CD14-positive monocyte (primary cell): ENCODE measurements around the gene NPR3. TPM values are rescaled to one million over a fixed set of nuclear protein-coding genes. Genes with fewer than 3 reads are reported as not detected.

ENCODE experiments used
- DNase-seq, 3 donors: peaks; one replicate each; pipeline ENCODE4 v3.0.0-alpha.2; 2011 to 2022
- H2AFZ ChIP-seq: 2 replicates; pipeline ENCODE4 v1.6.0; 2012; ENCODE audit warnings: mild to moderate bottlenecking, low read depth, low read length, inconsistent platforms; ENCODE audit not compliant: insufficient read depth, poor library complexity, severe bottlenecking
- H3K27ac ChIP-seq, 2 donors: 1 replicate in 1 of 2; 2 replicates in 1 of 2; pipeline ENCODE4 v1.5.1; 2012 to 2013; ENCODE audit warnings: low read length in 2 of 2, control low read depth in 1 of 2, inconsistent platforms in 1 of 2, low read depth in 1 of 2, mild to moderate bottlenecking in 1 of 2
- H3K27me3 ChIP-seq, 2 donors: one replicate each; pipeline versions ENCODE4 v1.6.0 to v1.6.1; 2011 to 2013; ENCODE audit warnings: low read length in 2 of 2; ENCODE audit not compliant: control insufficient read depth in 2 of 2, insufficient read depth in 2 of 2
- H3K36me3 ChIP-seq, 2 donors: replicated peaks in 1 of 2; 1 replicate in 1 of 2; 2 replicates in 1 of 2; pipeline versions ENCODE4 v1.5.1 to v1.6.1; 2012 to 2013; ENCODE audit warnings: low read length in 2 of 2, control low read depth in 1 of 2, inconsistent platforms in 1 of 2, mild to moderate bottlenecking in 1 of 2; ENCODE audit not compliant: insufficient read depth in 2 of 2, control insufficient read depth in 1 of 2
- H3K4me1 ChIP-seq, 2 donors: 1 replicate in 1 of 2; 2 replicates in 1 of 2; pipeline versions ENCODE4 v1.5.1 to v1.6.1; 2012 to 2013; ENCODE audit warnings: low read length in 2 of 2, control low read depth in 1 of 2, inconsistent platforms in 1 of 2, mild to moderate bottlenecking in 1 of 2, moderate library complexity in 1 of 2; ENCODE audit not compliant: insufficient read depth in 2 of 2, control insufficient read depth in 1 of 2
- H3K4me2 ChIP-seq: replicated peaks from 2 replicates; pipeline ENCODE3; 2012; ENCODE audit warnings: low read length, moderate library complexity, mild to moderate bottlenecking; ENCODE audit not compliant: poor library complexity, severe bottlenecking; ENCODE audit errors: extremely low read depth
- H3K4me3 ChIP-seq, 3 experiments: fragments of 200-600 bp in 1 of 3; sonication (generic) in 1 of 3; replicated peaks in 1 of 3; 1 replicate in 2 of 3; 2 replicates in 1 of 3; pipeline ENCODE4 v1.5.1; 2011 to 2013; ENCODE audit warnings: low read length in 3 of 3, mild to moderate bottlenecking in 3 of 3, control low read depth in 2 of 3, low read depth in 2 of 3, inconsistent platforms in 1 of 3, moderate library complexity in 1 of 3
- H3K79me2 ChIP-seq: 2 replicates; pipeline ENCODE4 v1.6.0; 2012; ENCODE audit warnings: mild to moderate bottlenecking, control low read depth, inconsistent platforms, low read length, moderate library complexity; ENCODE audit not compliant: insufficient read depth
- H3K9ac ChIP-seq: 2 replicates; pipeline ENCODE4 v1.6.0; 2017; ENCODE audit warnings: low read length, mild to moderate bottlenecking; ENCODE audit not compliant: insufficient read depth, poor library complexity, severe bottlenecking
- H3K9me3 ChIP-seq, 2 donors: replicated peaks in 1 of 2; 1 replicate in 1 of 2; 2 replicates in 1 of 2; pipeline versions ENCODE4 v1.5.1 to v1.6.1; 2012 to 2013; ENCODE audit warnings: low read length in 2 of 2, control low read depth in 1 of 2; ENCODE audit not compliant: control insufficient read depth in 1 of 2, insufficient read depth in 1 of 2
- H4K20me1 ChIP-seq: 2 replicates; pipeline ENCODE4 v1.6.0; 2012; ENCODE audit warnings: mild to moderate bottlenecking, low read length, control low read depth, moderate library complexity; ENCODE audit not compliant: insufficient read depth
- H3K27ac Mint-ChIP-seq, 7 donors: one replicate each; pipeline ENCODE4 v1.8.0; 2020; ENCODE audit warnings: mild to moderate bottlenecking in 7 of 7, mixed read lengths in 7 of 7, moderate library complexity in 6 of 7, inconsistent platforms in 2 of 7
- H3K27me3 Mint-ChIP-seq, 3 donors: one replicate each; pipeline ENCODE4 v1.8.0; 2021 to 2022; ENCODE audit warnings: low read depth in 3 of 3, mild to moderate bottlenecking in 3 of 3, mixed read lengths in 3 of 3, moderate library complexity in 3 of 3, inconsistent platforms in 1 of 3
- H3K36me3 Mint-ChIP-seq, 2 donors: one replicate each; pipeline ENCODE4 v1.8.0; 2020; ENCODE audit warnings: mixed read lengths in 2 of 2, inconsistent platforms in 1 of 2, mild to moderate bottlenecking in 1 of 2
- H3K4me1 Mint-ChIP-seq: one replicate; pipeline ENCODE4 v1.8.0; 2020; ENCODE audit warnings: mild to moderate bottlenecking, mixed read lengths
- H3K4me3 Mint-ChIP-seq, 2 donors: one replicate each; pipeline ENCODE4 v1.8.0; 2020; ENCODE audit warnings: mild to moderate bottlenecking in 2 of 2, mixed read lengths in 2 of 2, moderate library complexity in 1 of 2
- H3K9me3 Mint-ChIP-seq, 7 donors: one replicate each; pipeline ENCODE4 v1.8.0; 2020 to 2022; ENCODE audit warnings: mixed read lengths in 7 of 7, mild to moderate bottlenecking in 6 of 7, moderate library complexity in 6 of 7, inconsistent platforms in 2 of 7
- WGBS: methylation state at CpG from one replicate; pipeline ENCODE4 v1.1.5; 2013; ENCODE audit warnings: missing lambda C conversion rate; ENCODE audit not compliant: insufficient coverage; 5-methylcytosine and 5-hydroxymethylcytosine counted together
- intact Hi-C, 2 donors: fragments of 100-400 bp; cut with micrococcal nuclease; formaldehyde crosslinking; loops; one replicate each; pipeline versions ENCODE4 v1.15.0 to v1.15.1; 2023
- polyA plus RNA-seq, 3 donors: library from polyadenylated mRNA; depleted of rRNA in 1 of 3; unstranded in 2 of 3; stranded (reverse) in 1 of 3; fragments of 300-500 nt in 2 of 3; fragments of >200 nt in 1 of 3; fragmentation: Illumina TruSeq in 2 of 3; gene quantifications; 1 replicate in 2 of 3; 2 replicates in 1 of 3; pipeline ENCODE4 v1.2.3, GENCODE V29; 2012 to 2021
- TF ChIP-seq, protein P1 (sequence below): fragments of 200-600 bp; IDR thresholded peaks from one replicate; pipeline ENCODE4 v1.8.0; 2022; ENCODE audit warnings: antibody characterized with exemption, mild to moderate bottlenecking

The NPR3 gene
- polyA plus RNA-seq, 3 donors, result not detected

- Mint-ChIP-seq H3K4me3 (no peak overlapping the region), H3K27me3 (peaks cover 0 to 1% (median 0%) of the 10 kb centered on the region in 3 donors), H3K9me3 (peaks cover 0 to 4% (median 0%) of the 10 kb centered on the region in 7 donors), H3K27ac (no peak overlapping the region), H3K4me1 (no peaks in the 10 kb centered on the region), H3K36me3 (no peaks in the 10 kb centered on the region)
- Histone ChIP-seq H3K79me2 (no peaks in the 10 kb centered on the region), H3K36me3 (no peaks in the 10 kb centered on the region), H3K9me3 (no peaks in the 10 kb centered on the region), H2AFZ (no peak overlapping the region), H3K27me3 (no peaks in the 10 kb centered on the region), H3K27ac (no peak overlapping the region), H3K4me1 (no peaks in the 10 kb centered on the region), H3K4me3 (no peak overlapping the region), H3K9ac (no peak overlapping the region), H3K4me2 (no peak overlapping the region), H4K20me1 (no peaks in the 10 kb centered on the region)
- TF ChIP-seq, protein P1, sequence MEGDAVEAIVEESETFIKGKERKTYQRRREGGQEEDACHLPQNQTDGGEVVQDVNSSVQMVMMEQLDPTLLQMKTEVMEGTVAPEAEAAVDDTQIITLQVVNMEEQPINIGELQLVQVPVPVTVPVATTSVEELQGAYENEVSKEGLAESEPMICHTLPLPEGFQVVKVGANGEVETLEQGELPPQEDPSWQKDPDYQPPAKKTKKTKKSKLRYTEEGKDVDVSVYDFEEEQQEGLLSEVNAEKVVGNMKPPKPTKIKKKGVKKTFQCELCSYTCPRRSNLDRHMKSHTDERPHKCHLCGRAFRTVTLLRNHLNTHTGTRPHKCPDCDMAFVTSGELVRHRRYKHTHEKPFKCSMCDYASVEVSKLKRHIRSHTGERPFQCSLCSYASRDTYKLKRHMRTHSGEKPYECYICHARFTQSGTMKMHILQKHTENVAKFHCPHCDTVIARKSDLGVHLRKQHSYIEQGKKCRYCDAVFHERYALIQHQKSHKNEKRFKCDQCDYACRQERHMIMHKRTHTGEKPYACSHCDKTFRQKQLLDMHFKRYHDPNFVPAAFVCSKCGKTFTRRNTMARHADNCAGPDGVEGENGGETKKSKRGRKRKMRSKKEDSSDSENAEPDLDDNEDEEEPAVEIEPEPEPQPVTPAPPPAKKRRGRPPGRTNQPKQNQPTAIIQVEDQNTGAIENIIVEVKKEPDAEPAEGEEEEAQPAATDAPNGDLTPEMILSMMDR, result no peak
- DNase-seq, result no peak
- intact Hi-C loops, result no loop called here
Observed at GRCh38 chr5:32833663-32834062, 122.5 kb downstream of the NPR3 start.

GRCh38 chr5:32834251-32834650, 123.1 kb downstream of the NPR3 start:
- Mint-ChIP-seq H3K4me1 (no peaks in the 10 kb centered on the region), H3K27me3 (peaks cover 0 to under 1% (median 0%) of the 10 kb centered on the region in 3 donors), H3K9me3 (peaks cover 0 to 4% (median 0%) of the 10 kb centered on the region in 7 donors), H3K36me3 (no peaks in the 10 kb centered on the region), H3K4me3 (no peak overlapping the region), H3K27ac (no peak overlapping the region)
- TF ChIP-seq, protein P1, result no peak
- Histone ChIP-seq H3K4me3 (no peak overlapping the region), H3K4me1 (no peaks in the 10 kb centered on the region), H3K9ac (no peak overlapping the region), H2AFZ (no peak overlapping the region), H3K79me2 (no peaks in the 10 kb centered on the region), H3K36me3 (no peaks in the 10 kb centered on the region), H3K27me3 (no peaks in the 10 kb centered on the region), H4K20me1 (no peaks in the 10 kb centered on the region), H3K4me2 (no peak overlapping the region), H3K27ac (no peak overlapping the region), H3K9me3 (no peaks in the 10 kb centered on the region)
- WGBS, result 0% methylated on average over 1 of the region's 3 CpGs
- intact Hi-C loops, result no loop called here
- DNase-seq, result no peak
